SK-N-SH (cell line): ENCODE results near the gene CNTNAP2. TPM values are rescaled to one million over a fixed set of nuclear protein-coding genes. Genes with fewer than 3 reads are reported as not detected.

Source experiments
- CTCF ChIA-PET: fragments of 300-600, 350-600 bp; formaldehyde crosslinking; extraction: SDS; loops from one replicate; lab custom pipeline; 2021; lab: Yijun Ruan, JAX
- POLR2A ChIA-PET: fragments of 350-600 bp; sonication (Branson Sonifier 250); formaldehyde crosslinking; extraction: SDS; loops from one replicate; lab custom pipeline; 2020; ENCODE audit warnings: antibody characterized with exemption, inconsistent platforms; lab: Yijun Ruan, JAX
- DNase-seq: peaks from one replicate; pipeline ENCODE4 v3.0.0; 2012
- H2AFZ ChIP-seq: fragments of 200-600 bp; sonication (generic); 2 replicates; pipeline ENCODE4 v1.8.1; 2016; ENCODE audit warnings: antibody characterized with exemption, mild to moderate bottlenecking, low read depth
- H3F3A ChIP-seq: fragments of 200-600 bp; sonication (generic); replicated peaks from 2 replicates; pipeline ENCODE3; 2016; ENCODE audit warnings: antibody characterized with exemption, mild to moderate bottlenecking; ENCODE audit not compliant: insufficient read depth
- H3K27ac ChIP-seq, 2 experiments: fragments of 200-500 bp in 1 of 2; fragments of 200-600 bp in 1 of 2; sonication (Bioruptor generic) in 1 of 2; sonication (generic), shearing (Covaris generic) in 1 of 2; 2 replicates each; pipeline versions ENCODE4 v1.5.1 to v1.6.1; 2014 to 2016; ENCODE audit warnings: low read depth in 2 of 2, inconsistent platforms in 1 of 2, low read length in 1 of 2, mild to moderate bottlenecking in 1 of 2, mixed read lengths in 1 of 2
- H3K27me3 ChIP-seq: fragments of 200-600 bp; sonication (generic), shearing (Covaris generic); 2 replicates; pipeline ENCODE4 v1.6.1; 2016; ENCODE audit warnings: mixed run types; ENCODE audit not compliant: insufficient read depth
- H3K36me3 ChIP-seq, 2 experiments: fragments of 200-500 bp in 1 of 2; fragments of 200-600 bp in 1 of 2; sonication (Bioruptor generic) in 1 of 2; sonication (generic) in 1 of 2; replicated peaks in 1 of 2; 2 replicates each; pipeline versions ENCODE3 to v1.5.1; 2014 to 2016; ENCODE audit warnings: low read length in 1 of 2, mild to moderate bottlenecking in 1 of 2; ENCODE audit not compliant: insufficient read depth in 2 of 2, control insufficient read depth in 1 of 2
- H3K4me1 ChIP-seq, 2 experiments: fragments of 200-500 bp in 1 of 2; fragments of 200-600 bp in 1 of 2; sonication (Bioruptor generic) in 1 of 2; sonication (generic), shearing (Covaris generic) in 1 of 2; 2 replicates each; pipeline versions ENCODE4 v1.5.1 to v1.6.1; 2014 to 2016; ENCODE audit warnings: low read depth in 1 of 2, low read length in 1 of 2, mixed run types in 1 of 2; ENCODE audit not compliant: insufficient read depth in 2 of 2, control insufficient read depth in 1 of 2
- H3K4me2 ChIP-seq: fragments of 200-600 bp; sonication (generic), shearing (Covaris generic); 2 replicates; pipeline ENCODE4 v1.6.1; 2017; ENCODE audit warnings: mixed run types
- H3K4me3 ChIP-seq, 2 experiments: fragments of 200-500 bp in 1 of 2; fragments of 200-600 bp in 1 of 2; sonication (Bioruptor generic) in 1 of 2; sonication (generic), shearing (Covaris generic) in 1 of 2; 2 replicates each; pipeline versions ENCODE4 v1.5.1 to v1.8.1; 2014 to 2016; ENCODE audit warnings: low read depth in 2 of 2, inconsistent platforms in 1 of 2, low read length in 1 of 2, mild to moderate bottlenecking in 1 of 2, mixed read lengths in 1 of 2, moderate library complexity in 1 of 2
- H3K79me2 ChIP-seq: fragments of 200-600 bp; sonication (generic); 2 replicates; pipeline ENCODE4 v1.8.1; 2017; ENCODE audit warnings: mild to moderate bottlenecking; ENCODE audit not compliant: insufficient read depth
- H3K9ac ChIP-seq: fragments of 200-600 bp; sonication (generic); 2 replicates; pipeline ENCODE4 v1.6.1; 2017; ENCODE audit warnings: mixed run types
- H3K9me2 ChIP-seq: fragments of 200-600 bp; sonication (generic); 2 replicates; pipeline ENCODE4 v1.6.1; 2017; ENCODE audit warnings: mixed run types
- H3K9me3 ChIP-seq: fragments of 200-600 bp; sonication (generic); 2 replicates; pipeline ENCODE4 v1.6.1; 2017; ENCODE audit warnings: mixed run types, mild to moderate bottlenecking, moderate library complexity
- H4K20me1 ChIP-seq: fragments of 200-600 bp; sonication (generic); 2 replicates; pipeline ENCODE4 v1.6.1; 2017; ENCODE audit warnings: mild to moderate bottlenecking, mixed run types; ENCODE audit not compliant: insufficient read depth
- CHD2 ChIP-seq: fragments of 150-350 bp; IDR thresholded peaks from 2 replicates; pipeline ENCODE4 v1.6.1; 2018; ENCODE audit warnings: low read length; ENCODE audit not compliant: partially characterized antibody
- GABPA ChIP-seq: IDR thresholded peaks from 2 replicates; pipeline ENCODE4 v1.4.0; 2012; ENCODE audit warnings: low read depth, mild to moderate bottlenecking
- MAX ChIP-seq: IDR thresholded peaks from 2 replicates; pipeline ENCODE4 v1.4.0; 2012; ENCODE audit warnings: low read depth
- NRF1 ChIP-seq: IDR thresholded peaks from 2 replicates; pipeline ENCODE4 v1.6.1; 2012; ENCODE audit warnings: low read depth, mild to moderate bottlenecking, low read length
- RCOR1 ChIP-seq: fragments of 150-350 bp; IDR thresholded peaks from 2 replicates; pipeline ENCODE4 v1.6.1; 2017; ENCODE audit warnings: antibody characterized with exemption, low read length
- RFX5 ChIP-seq: IDR thresholded peaks from 2 replicates; pipeline ENCODE4 v1.6.1; 2012; ENCODE audit warnings: mild to moderate bottlenecking, improper control_type of control experiment, low read length
- RXRA ChIP-seq: IDR thresholded peaks from 2 replicates; pipeline ENCODE4 v1.4.0; 2012; ENCODE audit warnings: low read depth, mild to moderate bottlenecking, borderline replicate concordance
- YY1 ChIP-seq: IDR thresholded peaks from 2 replicates; pipeline ENCODE4 v1.4.0; 2012; ENCODE audit warnings: low read depth, mild to moderate bottlenecking
- ZBTB33 ChIP-seq: IDR thresholded peaks from 2 replicates; pipeline ENCODE4 v1.4.0; 2012; ENCODE audit warnings: low read depth, borderline replicate concordance
- WGBS: methylation state at CpG from one replicate; pipeline ENCODE4 v1.1.6; 2017; ENCODE audit warnings: low lambda C conversion rate; 5-methylcytosine and 5-hydroxymethylcytosine counted together
- polyA plus RNA-seq, 3 experiments: library from polyadenylated mRNA; depleted of rRNA; stranded (reverse); fragments of >200 nt; gene quantifications; 2 replicates each; pipeline ENCODE4 v1.2.3, GENCODE V29; 2012
- TF ChIP-seq, protein P1 (sequence below): fragments of 150-350 bp; IDR thresholded peaks from 2 replicates; pipeline ENCODE4 v1.6.1; 2017; ENCODE audit warnings: antibody characterized with exemption, low read length, low read depth, borderline replicate concordance
- TF ChIP-seq, protein P2 (sequence below): IDR thresholded peaks from 2 replicates; pipeline ENCODE4 v1.4.0; 2012; ENCODE audit warnings: low read depth, borderline replicate concordance
- TF ChIP-seq, protein P3 (sequence below): fragments of 150-350 bp; IDR thresholded peaks from 2 replicates; pipeline ENCODE4 v1.6.1; 2016; ENCODE audit warnings: mild to moderate bottlenecking, low read depth, low read length

The CNTNAP2 gene
- polyA plus RNA-seq, 1 of the 3 experiments (the other 2 are of a cell fraction): 3.4 TPM

DNA sequence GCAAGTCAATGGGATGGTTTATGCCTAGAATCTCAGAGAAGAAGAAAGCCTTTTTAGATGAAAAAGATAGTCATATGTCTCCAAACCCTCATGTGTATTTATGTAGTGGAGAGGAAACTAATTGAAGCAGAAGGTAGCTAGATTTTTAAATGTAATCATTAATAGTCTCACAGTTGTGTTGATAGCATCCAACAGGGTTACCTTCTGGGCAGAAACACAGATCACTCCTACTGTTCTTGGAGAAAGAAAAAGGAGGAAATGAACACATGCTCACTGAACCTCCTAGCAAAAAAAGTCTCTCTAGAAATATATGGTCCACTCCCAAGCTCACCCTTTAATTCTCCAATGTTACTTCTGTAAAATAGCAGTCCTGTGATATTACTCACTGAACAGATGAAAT, 1696.7 kb downstream of the CNTNAP2 start (continued):
- TF ChIP-seq, protein P1, sequence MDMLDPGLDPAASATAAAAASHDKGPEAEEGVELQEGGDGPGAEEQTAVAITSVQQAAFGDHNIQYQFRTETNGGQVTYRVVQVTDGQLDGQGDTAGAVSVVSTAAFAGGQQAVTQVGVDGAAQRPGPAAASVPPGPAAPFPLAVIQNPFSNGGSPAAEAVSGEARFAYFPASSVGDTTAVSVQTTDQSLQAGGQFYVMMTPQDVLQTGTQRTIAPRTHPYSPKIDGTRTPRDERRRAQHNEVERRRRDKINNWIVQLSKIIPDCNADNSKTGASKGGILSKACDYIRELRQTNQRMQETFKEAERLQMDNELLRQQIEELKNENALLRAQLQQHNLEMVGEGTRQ: no peak
- TF ChIP-seq RCOR1 (no peak), NRF1 (no peak), RXRA (no peak), GABPA (no peak)

- Histone ChIP-seq H3K9ac (no peak overlapping the region), H4K20me1 (no peaks in the 10 kb centered on the region), H2AFZ (no peak overlapping the region), H3K9me3 (no peaks in the 10 kb centered on the region), H3K4me1 (no peaks in the 10 kb centered on the region; a peak in 1 of 4 replicates), H3K27ac (no peak overlapping the region), H3F3A (no peaks in the 10 kb centered on the region), H3K36me3 (no peaks in the 10 kb centered on the region), H3K4me2 (no peak overlapping the region), H3K79me2 (no peaks in the 10 kb centered on the region), H3K4me3 (no peak overlapping the region), H3K9me2 (no peaks in the 10 kb centered on the region), H3K27me3 (no peaks in the 10 kb centered on the region)
- CTCF ChIA-PET: interaction anchor here (0.8 kb wide), 1 partner anchor 15 kb away, joined by 3 read pairs; no protein-coding TSS in a partner anchor
- 62% methylated on average over 4 of the region's 4 CpGs for WGBS
- TF ChIP-seq, protein P2, sequence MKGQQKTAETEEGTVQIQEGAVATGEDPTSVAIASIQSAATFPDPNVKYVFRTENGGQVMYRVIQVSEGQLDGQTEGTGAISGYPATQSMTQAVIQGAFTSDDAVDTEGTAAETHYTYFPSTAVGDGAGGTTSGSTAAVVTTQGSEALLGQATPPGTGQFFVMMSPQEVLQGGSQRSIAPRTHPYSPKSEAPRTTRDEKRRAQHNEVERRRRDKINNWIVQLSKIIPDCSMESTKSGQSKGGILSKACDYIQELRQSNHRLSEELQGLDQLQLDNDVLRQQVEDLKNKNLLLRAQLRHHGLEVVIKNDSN: no peak
- TF ChIP-seq RFX5: no peak
- TF ChIP-seq YY1: no peak
- no peak for TF ChIP-seq GABPA
- TF ChIP-seq CHD2: no peak
- TF ChIP-seq RXRA: no peak
- no peak for DNase-seq
- POLR2A ChIA-PET: no interaction called here
Observed at GRCh38 chr7:147818317-147818716, 1701.7 kb downstream of the CNTNAP2 start.

GRCh38 chr7:147824671-147825070, 1708.1 kb downstream of the CNTNAP2 start:
- no peak for TF ChIP-seq MAX
- TF ChIP-seq, protein P3, sequence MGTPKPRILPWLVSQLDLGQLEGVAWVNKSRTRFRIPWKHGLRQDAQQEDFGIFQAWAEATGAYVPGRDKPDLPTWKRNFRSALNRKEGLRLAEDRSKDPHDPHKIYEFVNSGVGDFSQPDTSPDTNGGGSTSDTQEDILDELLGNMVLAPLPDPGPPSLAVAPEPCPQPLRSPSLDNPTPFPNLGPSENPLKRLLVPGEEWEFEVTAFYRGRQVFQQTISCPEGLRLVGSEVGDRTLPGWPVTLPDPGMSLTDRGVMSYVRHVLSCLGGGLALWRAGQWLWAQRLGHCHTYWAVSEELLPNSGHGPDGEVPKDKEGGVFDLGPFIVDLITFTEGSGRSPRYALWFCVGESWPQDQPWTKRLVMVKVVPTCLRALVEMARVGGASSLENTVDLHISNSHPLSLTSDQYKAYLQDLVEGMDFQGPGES: no peak
- TF ChIP-seq, protein P2: no peak
- no peak for TF ChIP-seq ZBTB33
- Histone ChIP-seq H3K4me1 (no peaks in the 10 kb centered on the region), H3K36me3 (no peaks in the 10 kb centered on the region), H3K9ac (no peak overlapping the region), H3K79me2 (no peaks in the 10 kb centered on the region), H3K27me3 (no peaks in the 10 kb centered on the region), H3K9me2 (no peaks in the 10 kb centered on the region), H3K4me2 (no peak overlapping the region), H3K9me3 (no peaks in the 10 kb centered on the region), H3K4me3 (no peak overlapping the region), H3F3A (no peaks in the 10 kb centered on the region), H4K20me1 (no peaks in the 10 kb centered on the region), H3K27ac (no peak overlapping the region), H2AFZ (no peak overlapping the region)
- WGBS: 57% methylated on average over 4 of the region's 4 CpGs
- no peak for DNase-seq
- ChIA-PET CTCF (interaction anchor here (0.7 kb wide), 1 partner anchor 392 kb away, joined by 3 read pairs; no protein-coding TSS in a partner anchor), POLR2A (no interaction called here)
